ENCODE data around the gene MT1G.

The MT1G gene

GRCh38 chr16:56690420-56691122 lies 22.7 kb upstream of the MT1G start:
- Histone ChIP-seq H3F3A (ENCODE audit: control insufficient read depth, insufficient read depth) (no peaks in the 10 kb centered on the region), H3K27me3 (ENCODE audit: control insufficient read depth, low read length) (peaks cover 18% of the 10 kb centered on the region; the same call in 1 of the 2 replicates), H3K9me3 (ENCODE audit: control insufficient read depth, insufficient read depth, low read length) (no peaks in the 10 kb centered on the region), H3K79me2 (ENCODE audit: control insufficient read depth, low read length) (no peaks in the 10 kb centered on the region), H3K9me2 (replicated peaks; ENCODE audit: control insufficient read depth, low read length) (no peaks in the 10 kb centered on the region), H3K4me3 (ENCODE audit: low read length) (no peak overlapping the region), H3K4me2 (ENCODE audit: low read length) (no peak overlapping the region), H3K36me3 (ENCODE audit: control insufficient read depth, low read length) (no peaks in the 10 kb centered on the region), H3K4me1 (ENCODE audit: control insufficient read depth, low read length) (no peaks in the 10 kb centered on the region), H4K20me1 (ENCODE audit: control insufficient read depth, insufficient read depth, low read depth, low read length) (no peaks in the 10 kb centered on the region), H3K27ac (ENCODE audit: low read depth, low read length) (no peak overlapping the region)
- TF ChIP-seq CTCF (IDR thresholded peaks at IDR 0.05; ENCODE audit: low read depth, low read length, poor library complexity, severe bottlenecking) (no peak), EZH2phosphoT487 (IDR thresholded peaks at IDR 0.05; ENCODE audit: borderline replicate concordance, low read length) (no peak)

- Histone ChIP-seq H3K9me2 (replicated peaks; ENCODE audit: control insufficient read depth, low read length) (no peaks in the 10 kb centered on the region), H4K20me1 (ENCODE audit: control insufficient read depth, insufficient read depth, low read depth, low read length) (no peaks in the 10 kb centered on the region), H3K79me2 (ENCODE audit: control insufficient read depth, low read length) (no peaks in the 10 kb centered on the region), H3K27ac (ENCODE audit: low read depth, low read length) (no peak overlapping the region), H3K4me2 (ENCODE audit: low read length) (no peak overlapping the region), H3K4me3 (ENCODE audit: low read length) (no peak overlapping the region), H3K27me3 (ENCODE audit: control insufficient read depth, low read length) (peaks cover 18% of the 10 kb centered on the region; the same call in 1 of the 2 replicates), H3F3A (ENCODE audit: control insufficient read depth, insufficient read depth) (no peaks in the 10 kb centered on the region), H3K9me3 (ENCODE audit: control insufficient read depth, insufficient read depth, low read length) (no peaks in the 10 kb centered on the region), H3K36me3 (ENCODE audit: control insufficient read depth, low read length) (no peaks in the 10 kb centered on the region), H3K4me1 (ENCODE audit: control insufficient read depth, low read length) (no peaks in the 10 kb centered on the region)
- TF ChIP-seq CTCF (IDR thresholded peaks at IDR 0.05; ENCODE audit: low read depth, low read length, poor library complexity, severe bottlenecking) (no peak), EZH2phosphoT487 (IDR thresholded peaks at IDR 0.05; ENCODE audit: borderline replicate concordance, low read length) (no peak)
Measured at GRCh38 chr16:56689171-56689570, 21.3 kb upstream of the MT1G start.

- Histone ChIP-seq H3K4me2 (ENCODE audit: low read length) (no peak overlapping the region), H3K4me1 (ENCODE audit: control insufficient read depth, low read length) (no peaks in the 10 kb centered on the region), H4K20me1 (ENCODE audit: control insufficient read depth, insufficient read depth, low read depth, low read length) (no peaks in the 10 kb centered on the region), H3K9me2 (replicated peaks; ENCODE audit: control insufficient read depth, low read length) (no peaks in the 10 kb centered on the region), H3K36me3 (ENCODE audit: control insufficient read depth, low read length) (no peaks in the 10 kb centered on the region), H3K79me2 (ENCODE audit: control insufficient read depth, low read length) (no peaks in the 10 kb centered on the region), H3K9me3 (ENCODE audit: control insufficient read depth, insufficient read depth, low read length) (no peaks in the 10 kb centered on the region), H3K4me3 (ENCODE audit: low read length) (no peak overlapping the region), H3K27me3 (ENCODE audit: control insufficient read depth, low read length) (peaks cover 18% of the 10 kb centered on the region; the same call in 1 of the 2 replicates), H3K27ac (ENCODE audit: low read depth, low read length) (no peak overlapping the region), H3F3A (ENCODE audit: control insufficient read depth, insufficient read depth) (no peaks in the 10 kb centered on the region)
- TF ChIP-seq CTCF (IDR thresholded peaks at IDR 0.05; ENCODE audit: low read depth, low read length, poor library complexity, severe bottlenecking) (no peak), EZH2phosphoT487 (IDR thresholded peaks at IDR 0.05; ENCODE audit: borderline replicate concordance, low read length) (no peak)
Measured at GRCh38 chr16:56688762-56689161, 20.9 kb upstream of the MT1G start.
